OCI-LY7 (cell line): ENCODE data around the gene LRRC53. TPM values are rescaled to one million over a fixed set of nuclear protein-coding genes. Genes with fewer than 3 reads are reported as not detected.

ENCODE experiments used
- BruUV-seq: library from RNA; stranded (reverse); fragments of 400-500 nt; replicated peaks from 2 replicates; lab custom pipeline; 2021; lab: Mats Ljungman, UMichigan
- CTCF ChIA-PET: fragments of 300-600 bp; sonication (Branson Sonifier 250); formaldehyde crosslinking; loops from one replicate; lab custom pipeline; 2022; ENCODE audit warnings: antibody characterized with exemption; ENCODE audit not compliant: unreplicated experiment; lab: Charles Lee
- POLR2A ChIA-PET: fragments of 300-600 bp; sonication (Branson Sonifier 250); formaldehyde crosslinking; loops from one replicate; lab custom pipeline; 2022; ENCODE audit warnings: antibody characterized with exemption; lab: Charles Lee
- DNase-seq: peaks from one replicate; pipeline ENCODE4 v3.0.0-alpha.2; 2015; ENCODE audit warnings: low spot score
- H2AFZ ChIP-seq: fragments of 200-600 bp; sonication (generic), shearing (Covaris generic); 2 replicates; pipeline ENCODE4 v1.6.1; 2014; ENCODE audit warnings: mild to moderate bottlenecking, antibody characterized with exemption, low read length, moderate library complexity
- H3K27ac ChIP-seq: fragments of 200-600 bp; sonication (generic); 2 replicates; pipeline ENCODE4 v1.5.1; 2014; ENCODE audit warnings: mixed run types, low read depth, mild to moderate bottlenecking, moderate library complexity, low read length, inconsistent platforms; ENCODE audit not compliant: poor library complexity, severe bottlenecking
- H3K36me3 ChIP-seq: fragments of 200-600 bp; sonication (generic); 2 replicates; pipeline ENCODE4 v1.6.1; 2014; ENCODE audit warnings: mild to moderate bottlenecking, antibody characterized with exemption, low read length, moderate library complexity, mixed read lengths; ENCODE audit not compliant: insufficient read depth
- H3K4me1 ChIP-seq: fragments of 200-600 bp; sonication (generic); 2 replicates; pipeline ENCODE4 v1.5.1; 2014; ENCODE audit warnings: mild to moderate bottlenecking, low read length; ENCODE audit not compliant: insufficient read depth, poor library complexity, severe bottlenecking
- H3K4me2 ChIP-seq: fragments of 200-600 bp; sonication (generic); 2 replicates; pipeline ENCODE4 v1.6.1; 2014; ENCODE audit warnings: mild to moderate bottlenecking, low read length
- H3K4me3 ChIP-seq: fragments of 200-600 bp; sonication (generic); 2 replicates; pipeline ENCODE4 v1.5.1; 2014; ENCODE audit warnings: mild to moderate bottlenecking, low read depth, low read length; ENCODE audit not compliant: poor library complexity, severe bottlenecking
- H3K79me2 ChIP-seq: fragments of 200-600 bp; sonication (generic); 2 replicates; pipeline ENCODE4 v1.6.1; 2016; ENCODE audit warnings: low read depth, mild to moderate bottlenecking, low read length, moderate library complexity, mixed read lengths; ENCODE audit not compliant: insufficient read depth
- H3K9me2 ChIP-seq: fragments of 200-600 bp; sonication (generic); 2 replicates; pipeline ENCODE4 v1.6.1; 2016; ENCODE audit warnings: mild to moderate bottlenecking, low read length, mixed read lengths; ENCODE audit not compliant: insufficient read depth
- H3K9me3 ChIP-seq: fragments of 200-600 bp; sonication (generic); 2 replicates; pipeline ENCODE4 v1.6.1; 2014; ENCODE audit warnings: mild to moderate bottlenecking, mixed run types, low read length, mixed read lengths
- H4K20me1 ChIP-seq: fragments of 200-600 bp; sonication (generic); 2 replicates; pipeline ENCODE4 v1.6.1; 2014; ENCODE audit warnings: mild to moderate bottlenecking, antibody characterized with exemption, low read length, moderate library complexity, mixed read lengths; ENCODE audit not compliant: insufficient read depth
- EZH2phosphoT487 ChIP-seq: fragments of 200-600 bp; sonication (generic); IDR thresholded peaks from 2 replicates; pipeline ENCODE4 v1.6.1; 2018; ENCODE audit warnings: low read depth, borderline replicate concordance, mild to moderate bottlenecking, mixed run types, antibody characterized with exemption, low read length, moderate library complexity, mixed read lengths
- intact Hi-C: fragments of 100-400 bp; cut with micrococcal nuclease; formaldehyde crosslinking; loops from one replicate; pipeline ENCODE4 v1.10.0; 2022; ENCODE audit not compliant: unreplicated experiment
- total RNA-seq, 2 experiments: library from RNA; depleted of rRNA in 1 of 2; stranded (reverse); fragments of >200 nt in 1 of 2; shearing (Covaris generic) in 1 of 2; gene quantifications; 2 replicates each; pipeline ENCODE4 v1.2.3, GENCODE V29; 2014 to 2022
- TF ChIP-seq, protein P1 (sequence below): fragments of 200-600 bp; sonication (generic); conservative IDR thresholded peaks from 2 replicates; pipeline ENCODE4 v1.5.1; 2014; ENCODE audit warnings: mild to moderate bottlenecking, antibody characterized with exemption, low read length, moderate library complexity, mixed read lengths

LRRC53 gene
- total RNA-seq, 2 experiments from 2014 or later, result not detected

- BruUV-seq, result no TSS peak
- intact Hi-C loops, result no loop called here
- ChIA-PET CTCF (no interaction called here), POLR2A (interaction anchor here (0.7 to 1.2 kb wide), 4 partner anchors 10 to 547 kb away, joined by 3 to 6 read pairs (median 4); no protein-coding TSS in a partner anchor)
- no peak overlapping the region for H3K4me3 ChIP-seq
- no peaks in the 10 kb centered on the region for H3K9me2 ChIP-seq
- no peak overlapping the region for H2AFZ ChIP-seq
- H3K9me3 ChIP-seq, result no peaks in the 10 kb centered on the region
- no peaks in the 10 kb centered on the region for H3K36me3 ChIP-seq
- no peaks in the 10 kb centered on the region for H3K4me1 ChIP-seq
- H3K4me2 ChIP-seq, result no peak overlapping the region
- no peak for DNase-seq
- no peaks in the 10 kb centered on the region for H4K20me1 ChIP-seq
- H3K79me2 ChIP-seq, result no peaks in the 10 kb centered on the region
- TF ChIP-seq, protein P1, sequence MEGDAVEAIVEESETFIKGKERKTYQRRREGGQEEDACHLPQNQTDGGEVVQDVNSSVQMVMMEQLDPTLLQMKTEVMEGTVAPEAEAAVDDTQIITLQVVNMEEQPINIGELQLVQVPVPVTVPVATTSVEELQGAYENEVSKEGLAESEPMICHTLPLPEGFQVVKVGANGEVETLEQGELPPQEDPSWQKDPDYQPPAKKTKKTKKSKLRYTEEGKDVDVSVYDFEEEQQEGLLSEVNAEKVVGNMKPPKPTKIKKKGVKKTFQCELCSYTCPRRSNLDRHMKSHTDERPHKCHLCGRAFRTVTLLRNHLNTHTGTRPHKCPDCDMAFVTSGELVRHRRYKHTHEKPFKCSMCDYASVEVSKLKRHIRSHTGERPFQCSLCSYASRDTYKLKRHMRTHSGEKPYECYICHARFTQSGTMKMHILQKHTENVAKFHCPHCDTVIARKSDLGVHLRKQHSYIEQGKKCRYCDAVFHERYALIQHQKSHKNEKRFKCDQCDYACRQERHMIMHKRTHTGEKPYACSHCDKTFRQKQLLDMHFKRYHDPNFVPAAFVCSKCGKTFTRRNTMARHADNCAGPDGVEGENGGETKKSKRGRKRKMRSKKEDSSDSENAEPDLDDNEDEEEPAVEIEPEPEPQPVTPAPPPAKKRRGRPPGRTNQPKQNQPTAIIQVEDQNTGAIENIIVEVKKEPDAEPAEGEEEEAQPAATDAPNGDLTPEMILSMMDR, result no peak
- no peak for TF ChIP-seq EZH2phosphoT487
- no peak overlapping the region for H3K27ac ChIP-seq
Observed at GRCh38 chr1:74436078-74436477, 76.3 kb downstream of the LRRC53 start.

DNA sequence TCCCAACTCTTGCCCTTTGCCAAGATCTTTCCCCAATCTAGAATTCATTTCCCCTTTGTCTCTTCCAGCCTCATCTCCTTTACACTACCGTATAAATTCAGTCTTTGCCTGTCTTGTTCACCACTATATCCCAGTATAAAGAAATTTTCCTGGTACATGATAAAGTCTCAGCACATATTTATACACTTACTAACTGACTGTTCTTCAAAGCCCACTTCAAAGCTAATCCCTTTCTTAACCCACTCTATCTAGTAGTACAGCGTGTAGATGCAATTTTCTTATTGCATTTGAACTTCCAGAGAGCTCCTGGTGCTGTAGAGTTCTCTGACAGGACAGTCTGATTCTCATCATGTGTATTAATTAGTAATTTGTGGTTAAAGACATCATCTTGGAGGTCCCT is 78.1 kb downstream of the LRRC53 start:
- BruUV-seq, result no TSS peak
- H3K4me1 ChIP-seq, result no peaks in the 10 kb centered on the region
- H3K27ac ChIP-seq, result no peak overlapping the region
- TF ChIP-seq, protein P1, result no peak
- TF ChIP-seq EZH2phosphoT487, result no peak
- no peaks in the 10 kb centered on the region for H4K20me1 ChIP-seq
- no peaks in the 10 kb centered on the region for H3K36me3 ChIP-seq
- H3K4me3 ChIP-seq, result no peak overlapping the region
- no peak overlapping the region for H2AFZ ChIP-seq
- ChIA-PET CTCF (no interaction called here), POLR2A (interaction anchor here (1.6 kb wide), 1 partner anchor 10 kb away, joined by 3 read pairs; no protein-coding TSS in a partner anchor)
- H3K4me2 ChIP-seq, result no peak overlapping the region
- DNase-seq, result no peak
- intact Hi-C loops, result no loop called here
- no peaks in the 10 kb centered on the region for H3K79me2 ChIP-seq
- H3K9me2 ChIP-seq, result no peaks in the 10 kb centered on the region
- no peaks in the 10 kb centered on the region for H3K9me3 ChIP-seq

DNA sequence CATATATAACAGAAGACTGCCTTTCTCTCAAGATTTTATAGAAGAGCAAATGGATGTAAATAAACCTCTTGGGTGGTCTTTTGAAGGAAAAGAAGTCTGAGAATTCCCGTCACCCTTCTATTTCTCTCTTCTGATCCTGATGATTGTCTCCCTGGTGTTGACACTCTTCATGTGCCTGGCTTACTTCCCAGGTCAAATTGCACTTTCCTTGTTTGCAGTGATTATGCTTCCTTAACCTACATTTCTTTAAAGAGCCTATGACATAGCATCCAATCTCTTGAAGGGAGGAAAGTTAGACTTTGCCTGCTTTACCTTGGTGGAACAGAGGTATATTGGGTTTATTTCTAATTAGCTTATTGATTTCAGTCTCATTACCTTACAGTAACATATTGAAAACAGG is 80.1 kb downstream of the LRRC53 start:
- POLR2A ChIA-PET, result interaction anchor here (0.7 kb wide), 1 partner anchor 38 kb away, joined by 3 read pairs; no protein-coding TSS in a partner anchor

More for the DNA sequence above, 80.1 kb downstream of the LRRC53 start:
- Histone ChIP-seq H3K9me3 (no peaks in the 10 kb centered on the region), H3K27ac (no peak overlapping the region), H3K9me2 (no peaks in the 10 kb centered on the region), H3K79me2 (no peaks in the 10 kb centered on the region), H3K4me2 (no peak overlapping the region), H4K20me1 (no peaks in the 10 kb centered on the region), H2AFZ (no peak overlapping the region), H3K36me3 (no peaks in the 10 kb centered on the region), H3K4me3 (no peak overlapping the region), H3K4me1 (no peaks in the 10 kb centered on the region)
- intact Hi-C loops, result no loop called here
- TF ChIP-seq EZH2phosphoT487, result no peak
- TF ChIP-seq, protein P1, result no peak
- CTCF ChIA-PET, result no interaction called here
- DNase-seq, result no peak
- BruUV-seq, result no TSS peak
